Thyroid gland (tissue), 4 donors: ENCODE results near the gene RPAIN.

Source experiments
- CTCF ChIP-seq, 6 experiments: fragments of 200-600 bp in 3 of 6; fragments of 450-650 bp in 3 of 6; sonication (generic) in 3 of 6; IDR thresholded peaks; one replicate each; pipeline ENCODE4 v1.5.1; 2016 to 2019; ENCODE audit warnings: antibody characterized with exemption in 6 of 6, mild to moderate bottlenecking in 2 of 6, inconsistent platforms in 1 of 6, moderate library complexity in 1 of 6
- POLR2A ChIP-seq, 2 donors: fragments of 450-650 bp; IDR thresholded peaks; one replicate each; pipeline ENCODE4 v1.6.1; 2017; ENCODE audit warnings: antibody characterized with exemption in 2 of 2, mild to moderate bottlenecking in 2 of 2, moderate library complexity in 1 of 2

GRCh38 chr17:5464717-5465507 lies 44.9 kb downstream of the RPAIN start:
- TF ChIP-seq CTCF (IDR thresholded peaks at IDR 0.05), result no peak
- TF ChIP-seq POLR2A (IDR thresholded peaks at IDR 0.05), result no peak
